HG03159 (cell line): Measurements from ENCODE around the gene GRAP2.
"Not testable (repeated sequence)": the region's sequence is repeated elsewhere in the genome, so short reads cannot be mapped to it uniquely, and the experiment has no call there.

Source experiments
- ATAC-seq: cut with Tn5 transposase; IDR thresholded peaks from one replicate; pipeline ENCODE4 v1.9.1; 2021; ENCODE audit warnings: mild to moderate bottlenecking, moderate library complexity; ENCODE audit not compliant: unreplicated experiment

The GRAP2 gene

DNA sequence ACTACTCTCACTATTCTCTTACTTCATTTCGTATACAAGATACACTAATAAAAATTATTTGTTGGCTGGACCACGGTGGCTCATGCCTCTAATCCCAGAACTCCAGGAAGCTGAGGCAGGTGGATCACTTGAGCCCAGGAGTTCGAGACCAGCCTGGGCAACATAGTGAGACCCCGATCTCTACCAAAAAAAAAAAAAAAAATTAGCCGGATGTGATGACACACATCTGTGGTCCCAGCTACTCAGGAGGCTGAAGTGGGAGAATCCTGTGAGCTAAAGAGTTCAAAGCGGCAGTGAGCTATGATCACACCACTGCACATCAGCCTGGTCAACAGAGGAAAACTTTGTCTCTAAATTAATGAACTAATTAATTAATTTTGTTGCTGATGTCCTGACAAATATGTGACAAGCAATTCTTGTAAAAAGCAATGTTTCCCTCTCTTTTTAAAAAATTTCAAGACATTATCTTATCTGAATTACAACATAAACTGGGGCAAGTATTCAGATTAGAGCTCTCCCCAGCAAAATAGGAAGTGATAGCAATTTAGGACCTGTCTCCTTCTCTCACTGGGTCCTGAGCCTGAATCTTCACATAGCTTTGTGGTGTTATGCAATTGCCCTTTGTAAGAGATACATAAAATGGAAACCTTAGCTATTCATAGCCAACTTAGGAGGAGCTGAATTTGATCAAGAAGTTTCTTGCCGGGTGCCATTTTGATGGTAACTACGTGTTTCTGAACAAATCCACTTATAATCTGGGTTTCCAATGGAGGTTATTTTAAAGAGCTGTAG is 41.8 kb downstream of the GRAP2 start:
- no peak for ATAC-seq

DNA sequence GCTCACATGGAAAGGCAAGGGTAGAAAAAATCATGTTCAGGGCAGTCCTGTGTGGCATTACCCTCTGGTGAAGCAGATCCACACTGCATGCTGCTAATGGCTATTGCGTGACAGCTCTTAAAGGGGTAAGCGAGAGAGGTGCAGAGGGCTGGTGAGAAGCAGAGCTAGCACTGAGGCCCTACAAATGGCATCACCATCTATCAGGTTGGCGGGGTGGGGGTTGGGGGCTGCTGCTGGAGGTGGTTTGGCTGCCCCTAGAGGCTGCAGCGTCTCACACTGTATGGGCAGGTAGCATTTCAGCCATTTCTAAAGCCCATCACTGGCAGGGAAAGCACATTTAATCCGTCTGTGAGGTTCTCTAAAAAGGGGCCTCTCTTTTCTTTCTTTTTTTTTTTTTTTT is 42.5 kb downstream of the GRAP2 start:
- ATAC-seq = no peak

DNA sequence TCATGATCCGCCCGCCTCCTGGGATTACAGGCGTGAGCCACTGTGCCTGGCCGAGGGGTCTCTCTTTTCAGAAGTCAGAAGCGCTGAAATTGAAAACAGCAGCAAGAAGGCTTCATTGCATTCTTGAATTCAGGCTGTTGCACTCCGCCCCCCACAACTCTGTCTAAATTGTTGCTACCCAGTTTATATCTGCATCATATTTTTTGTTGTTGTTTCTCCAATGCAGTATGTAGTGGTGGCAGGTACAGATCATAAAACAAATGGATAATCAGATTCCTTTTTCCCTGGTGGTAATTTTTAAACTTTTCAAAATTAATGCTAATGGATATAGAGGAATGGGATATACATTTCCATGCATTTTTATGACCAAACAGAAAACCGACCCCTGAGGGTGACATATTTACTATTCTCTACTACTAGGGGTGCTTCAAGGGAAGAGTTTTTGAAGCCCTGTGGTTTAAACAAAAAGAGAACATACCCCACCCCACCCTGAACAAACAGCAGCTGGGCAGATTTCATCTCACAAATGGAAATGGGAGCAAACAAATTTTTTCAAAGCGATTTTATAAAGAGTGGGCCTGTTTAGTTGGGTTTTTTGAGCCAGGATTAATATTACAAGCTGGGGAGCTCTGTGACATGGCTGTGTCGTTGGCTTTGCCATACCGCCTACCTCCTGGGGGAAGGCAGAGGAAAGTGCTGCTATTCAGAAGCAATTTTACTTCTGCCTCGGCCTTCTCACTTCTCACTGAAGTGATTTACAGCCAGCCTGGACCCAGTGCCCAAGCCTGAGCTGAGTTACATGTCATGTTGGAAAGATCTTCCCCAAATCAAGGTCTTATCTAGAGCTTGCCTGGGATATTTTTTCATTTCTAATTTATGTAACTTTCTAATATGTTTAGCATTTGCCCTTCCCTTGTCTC is 43.3 kb downstream of the GRAP2 start:
- no peak for ATAC-seq

DNA sequence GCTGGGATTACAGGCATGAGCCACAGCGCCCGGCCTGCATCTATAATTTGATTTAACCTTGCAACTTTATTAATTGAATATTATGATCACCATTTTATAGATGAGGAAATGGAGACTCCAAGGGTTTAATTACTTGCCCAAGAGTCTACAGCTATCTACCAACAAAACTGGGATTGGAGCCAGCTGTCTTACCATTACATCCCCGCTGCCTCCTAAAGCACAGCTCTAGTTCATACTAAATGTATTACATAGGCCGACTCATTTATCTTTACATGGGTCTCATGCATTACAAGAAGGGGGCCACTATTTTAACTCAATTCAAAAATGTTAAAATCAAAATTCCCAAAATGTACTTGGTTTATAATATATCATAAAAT is 45.2 kb downstream of the GRAP2 start:
- no peak for ATAC-seq

DNA sequence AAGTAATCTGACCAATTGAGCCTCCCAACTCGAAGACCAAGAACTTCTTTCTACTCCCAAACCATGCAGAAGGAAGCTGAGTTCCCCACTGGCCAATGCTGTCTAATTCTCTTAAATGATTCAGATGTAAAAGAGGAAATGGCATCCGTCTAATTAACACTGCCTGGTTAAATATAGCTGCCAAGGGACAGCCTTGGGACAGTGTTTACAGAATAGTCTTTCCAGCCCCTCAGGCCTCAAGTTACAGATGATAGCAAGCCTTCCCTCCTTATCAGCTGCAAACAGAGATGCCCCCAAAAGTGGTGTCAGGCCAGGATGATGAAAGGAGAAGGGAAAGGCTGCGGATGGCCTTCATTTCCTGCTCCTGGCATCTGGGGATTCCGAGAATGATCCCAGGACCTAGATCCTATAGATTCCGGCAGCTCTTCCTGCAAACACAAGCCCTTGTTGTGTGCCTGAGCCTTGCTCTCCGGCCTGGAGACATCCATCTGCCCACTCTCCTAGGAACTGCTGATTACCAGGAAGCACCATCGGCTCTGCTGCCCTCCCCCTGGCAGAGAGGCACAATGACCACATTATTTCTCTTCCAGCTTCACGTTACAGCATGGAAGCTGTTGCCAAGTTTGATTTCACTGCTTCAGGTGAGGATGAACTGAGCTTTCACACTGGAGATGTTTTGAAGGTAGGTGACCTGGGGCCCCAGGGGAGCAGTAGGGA is 45.8 kb downstream of the GRAP2 start:
- no peak for ATAC-seq

DNA sequence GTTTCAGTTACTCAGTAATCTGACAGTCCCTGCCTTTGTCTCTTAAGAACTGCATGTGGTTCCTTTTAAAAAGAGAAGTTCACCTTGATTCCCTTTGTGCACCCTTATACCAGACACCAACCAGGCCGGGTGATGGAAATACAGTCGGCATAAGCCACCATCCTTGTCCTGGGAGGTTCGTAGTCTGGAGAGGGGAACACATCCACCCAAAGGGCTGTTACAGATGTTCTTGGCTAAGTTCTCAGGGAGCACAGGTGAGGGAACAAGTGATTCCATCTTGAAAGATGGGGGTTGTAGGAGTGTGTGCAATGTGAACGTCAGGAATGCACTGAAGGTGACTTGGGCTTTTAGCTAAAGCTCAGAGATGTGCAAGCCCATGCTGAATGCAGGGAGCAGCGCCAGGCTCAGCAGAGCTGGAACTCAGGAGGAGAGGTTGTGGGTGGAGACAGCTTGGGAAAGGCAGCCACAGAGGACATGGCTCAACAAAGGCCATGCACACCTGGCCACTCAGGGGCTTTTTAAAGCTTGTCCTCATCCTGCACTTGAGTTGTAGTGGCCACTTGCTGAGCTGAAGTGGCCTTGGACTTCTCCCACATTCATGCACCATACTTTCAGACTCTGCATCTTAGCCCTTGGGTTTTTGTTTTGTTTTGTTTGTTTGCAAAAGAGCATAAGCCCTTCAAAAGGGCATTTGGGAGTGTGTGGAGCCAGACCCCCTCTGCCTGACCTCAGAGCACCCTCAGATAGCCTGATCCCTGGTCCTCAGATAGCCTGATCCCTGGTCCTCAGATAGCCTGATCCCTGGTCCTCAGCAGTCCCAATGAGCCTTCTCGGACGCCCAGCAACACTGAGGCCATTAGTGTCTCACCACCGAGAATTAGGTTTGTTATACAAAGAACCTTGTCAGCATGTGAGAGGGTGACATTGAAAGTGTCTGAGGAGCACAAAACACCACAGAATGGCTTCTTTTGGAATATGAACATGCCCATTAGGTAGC is 46.6 kb downstream of the GRAP2 start:
- ATAC-seq = no peak

DNA sequence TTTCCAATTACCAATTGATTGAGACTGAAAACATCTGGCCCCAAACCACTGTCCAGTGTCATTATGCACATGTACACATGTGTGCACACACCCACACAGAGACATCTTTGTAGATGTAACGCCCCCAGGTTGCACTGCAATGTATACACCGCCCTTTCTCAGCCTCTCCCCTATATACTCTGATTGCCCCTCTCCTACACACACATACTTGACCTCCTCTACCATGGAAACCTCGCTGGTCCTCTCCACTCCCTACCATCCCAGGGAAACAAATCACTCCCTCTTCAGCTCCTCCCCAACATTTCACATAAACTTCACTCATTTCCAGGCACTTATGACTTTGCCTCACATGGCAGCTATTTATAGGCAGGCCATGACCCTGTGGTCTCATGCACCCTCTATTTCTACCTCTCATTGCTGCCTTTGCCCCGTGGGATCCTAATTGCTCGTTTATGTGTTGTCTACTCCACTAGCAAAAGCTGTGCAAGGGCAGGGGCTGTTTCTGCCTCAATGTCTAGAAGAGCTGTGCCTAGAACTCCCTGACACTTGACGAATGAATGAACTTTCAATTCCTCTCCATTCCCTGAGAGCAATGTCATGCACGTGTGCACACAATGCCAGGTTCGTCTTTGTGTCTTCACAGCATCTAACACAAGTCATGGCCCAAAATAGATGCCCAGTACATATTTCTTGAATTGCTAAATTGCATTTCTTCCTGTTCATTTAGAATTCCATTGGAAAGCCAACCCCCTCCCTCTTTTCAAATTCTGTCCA is 49.3 kb downstream of the GRAP2 start:
- ATAC-seq = no peak

DNA sequence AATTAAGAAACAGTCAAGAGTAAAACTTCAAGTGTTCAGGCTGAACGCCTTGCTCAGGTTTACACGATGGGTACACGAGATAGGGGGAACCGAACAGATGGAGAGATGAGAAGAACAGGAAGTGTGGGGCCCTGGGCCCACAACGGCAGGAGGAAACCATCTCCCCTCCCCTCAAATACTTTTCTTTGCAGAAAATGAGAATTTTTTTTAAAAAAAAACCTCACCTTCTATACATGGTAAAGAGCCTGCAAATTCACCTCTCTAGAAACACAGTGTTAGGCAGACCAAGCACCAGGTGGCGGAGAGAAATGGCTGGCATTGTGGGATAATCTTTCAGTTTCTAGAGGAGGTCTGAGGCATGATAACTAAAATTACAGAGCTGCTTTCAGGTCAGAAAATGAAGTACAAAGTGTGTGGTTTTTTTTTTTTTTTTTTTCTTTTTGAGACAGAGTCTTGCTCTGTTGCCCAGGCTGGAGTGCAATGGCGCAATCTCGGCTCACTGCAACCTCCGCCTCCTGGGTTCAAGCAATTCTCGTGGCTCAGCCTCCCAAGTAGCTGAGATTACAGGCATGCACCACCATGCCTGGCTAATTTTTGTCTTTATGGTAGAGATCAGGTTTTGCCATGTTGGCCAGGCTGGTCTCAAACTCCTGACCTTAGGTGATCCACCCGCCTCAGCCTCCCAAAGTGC is 50.9 kb downstream of the GRAP2 start:
- ATAC-seq = not testable (repeated sequence)

DNA sequence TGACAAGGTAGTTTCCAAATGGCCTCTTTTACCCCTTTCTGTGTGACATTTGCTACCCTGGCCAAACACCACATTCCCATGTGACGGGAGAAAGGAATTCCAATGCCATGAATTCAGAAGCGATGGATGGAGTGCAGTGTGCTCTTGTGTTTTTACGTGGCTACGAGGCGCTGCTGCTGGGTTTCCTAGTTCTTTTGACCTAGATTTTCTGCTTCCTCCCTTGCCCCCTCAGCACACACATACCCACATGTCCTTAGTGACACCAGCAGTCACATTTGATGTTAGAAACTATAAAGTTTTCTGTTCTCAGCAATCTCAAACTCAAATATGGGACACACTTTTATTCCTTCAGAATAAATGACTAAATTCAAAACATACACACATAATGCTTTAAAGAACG is 51.5 kb downstream of the GRAP2 start:
- ATAC-seq = no peak

DNA sequence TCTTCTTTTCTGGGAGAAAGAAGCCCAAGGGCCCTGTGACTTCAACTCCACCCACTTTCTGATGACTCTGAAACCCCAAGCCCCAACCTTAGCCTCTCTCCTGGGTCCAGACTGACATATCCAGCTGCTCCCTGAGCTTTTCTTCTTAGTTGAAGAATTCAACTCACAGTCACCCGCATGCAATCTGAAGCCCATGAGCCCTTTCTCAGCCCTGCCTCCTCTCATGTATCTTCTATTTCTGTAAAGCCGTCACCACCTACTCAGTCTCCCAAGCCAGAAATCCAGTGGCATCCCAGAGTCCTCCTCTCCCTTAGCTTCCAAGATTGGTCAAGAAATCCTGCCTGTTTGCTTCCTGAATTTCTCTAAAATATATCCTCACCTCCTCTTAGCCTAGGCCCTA is 52.2 kb downstream of the GRAP2 start:
- no peak for ATAC-seq

DNA sequence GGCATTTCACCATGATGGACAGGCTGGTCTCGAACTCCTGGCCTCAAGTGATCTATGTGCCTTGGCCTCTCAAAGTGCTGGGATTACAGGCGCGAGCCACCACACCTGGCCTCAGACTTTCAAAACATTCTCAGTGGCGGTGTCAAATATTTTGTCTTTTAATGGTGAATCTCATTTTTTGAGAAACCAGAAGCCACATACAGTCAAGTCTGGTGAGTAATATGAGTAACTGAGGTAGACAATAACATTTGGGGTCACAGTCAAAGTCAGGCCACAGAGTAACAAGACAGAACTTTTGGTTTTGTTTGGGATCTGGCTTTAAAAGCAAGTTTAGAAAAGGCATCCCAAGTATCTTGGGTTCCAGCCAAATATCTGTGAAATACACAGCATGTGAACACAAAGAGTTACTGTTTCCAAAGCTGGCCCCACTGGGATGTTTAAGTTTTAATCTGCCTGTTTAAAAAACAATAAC is 53.7 kb downstream of the GRAP2 start:
- no peak for ATAC-seq

DNA sequence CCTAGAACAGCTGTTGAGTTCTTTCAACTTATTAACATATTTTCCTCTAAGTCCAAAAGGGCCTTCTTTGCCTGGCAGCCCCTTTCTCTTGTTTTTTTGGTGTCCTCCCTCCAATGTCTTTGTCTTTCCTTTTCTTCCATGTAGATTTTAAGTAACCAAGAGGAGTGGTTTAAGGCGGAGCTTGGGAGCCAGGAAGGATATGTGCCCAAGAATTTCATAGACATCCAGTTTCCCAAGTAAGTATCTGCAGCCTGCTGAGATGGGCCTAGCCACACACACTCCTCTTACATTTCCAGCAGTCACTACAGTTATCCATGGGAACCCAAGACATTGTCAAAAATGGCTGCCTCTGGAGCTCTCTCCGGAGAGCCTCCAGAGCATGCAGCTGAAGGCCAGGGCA is 54.8 kb downstream of the GRAP2 start:
- no peak for ATAC-seq

DNA sequence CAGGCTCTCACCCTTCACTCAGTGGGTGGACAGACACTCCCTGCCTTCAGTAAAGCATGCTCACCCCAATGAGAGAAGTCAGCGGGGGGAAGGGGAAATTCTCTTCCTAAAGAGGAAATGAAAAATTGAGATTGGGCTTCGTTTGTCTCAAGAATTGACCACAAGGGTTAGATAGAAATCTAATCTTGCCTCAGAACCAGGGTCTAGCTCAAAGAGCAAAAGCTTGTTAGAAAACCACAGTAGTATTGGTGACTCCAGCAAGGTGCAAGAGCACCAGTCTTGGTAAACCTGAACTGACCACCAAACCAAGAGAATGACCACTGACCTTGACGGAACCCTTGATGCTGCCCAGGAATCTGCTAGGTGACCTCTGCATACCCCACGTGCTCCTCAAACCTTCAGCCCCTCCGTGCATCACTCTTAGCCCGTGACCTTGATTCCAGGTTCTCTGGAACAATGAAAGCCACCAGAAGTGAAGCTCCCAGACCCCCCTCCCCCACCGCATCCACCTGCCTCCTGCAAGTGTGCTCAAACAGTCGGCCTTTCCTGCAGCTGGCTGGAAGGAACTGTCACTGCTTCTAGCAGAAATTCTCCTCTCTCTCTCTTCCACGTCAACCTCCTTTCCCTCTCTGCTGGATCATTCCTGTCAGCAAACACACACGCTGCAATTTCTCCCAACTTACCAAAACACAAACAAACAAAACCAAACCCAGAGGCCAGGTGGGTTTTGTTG is 56.2 kb downstream of the GRAP2 start:
- no peak for ATAC-seq

DNA sequence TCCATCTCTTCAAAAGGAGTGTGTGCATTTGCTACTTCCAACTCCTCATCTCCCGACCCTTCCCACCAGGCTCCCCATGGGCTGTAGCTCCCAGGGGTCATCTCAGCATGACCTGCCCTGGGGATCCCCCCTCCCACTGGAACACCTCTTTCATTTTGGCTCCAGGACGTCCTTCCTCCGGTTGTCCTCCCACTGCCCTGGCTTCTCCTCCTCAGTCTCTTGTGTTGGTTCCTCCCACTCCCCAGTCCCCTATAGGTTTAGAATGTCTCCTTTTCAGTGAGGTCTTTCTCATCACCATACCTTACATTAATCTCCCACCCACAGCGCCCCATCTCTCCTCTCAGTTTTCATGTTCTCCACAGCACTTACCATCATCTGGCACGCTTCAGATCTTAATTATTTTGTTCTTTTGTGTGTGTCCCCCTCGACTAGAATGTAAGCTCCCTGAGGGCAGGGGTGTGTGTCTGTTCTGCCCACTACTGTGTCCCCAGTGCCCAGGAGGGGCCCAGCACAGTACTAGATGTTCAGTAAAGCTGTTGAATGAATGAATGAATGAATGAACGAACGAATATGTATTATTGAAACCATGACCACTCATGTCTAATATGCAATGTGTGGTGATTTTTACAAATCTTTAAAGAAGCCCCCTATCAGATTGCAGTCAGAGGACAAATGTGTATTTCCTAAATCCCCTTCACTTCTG is 57.3 kb downstream of the GRAP2 start:
- ATAC-seq = no peak

DNA sequence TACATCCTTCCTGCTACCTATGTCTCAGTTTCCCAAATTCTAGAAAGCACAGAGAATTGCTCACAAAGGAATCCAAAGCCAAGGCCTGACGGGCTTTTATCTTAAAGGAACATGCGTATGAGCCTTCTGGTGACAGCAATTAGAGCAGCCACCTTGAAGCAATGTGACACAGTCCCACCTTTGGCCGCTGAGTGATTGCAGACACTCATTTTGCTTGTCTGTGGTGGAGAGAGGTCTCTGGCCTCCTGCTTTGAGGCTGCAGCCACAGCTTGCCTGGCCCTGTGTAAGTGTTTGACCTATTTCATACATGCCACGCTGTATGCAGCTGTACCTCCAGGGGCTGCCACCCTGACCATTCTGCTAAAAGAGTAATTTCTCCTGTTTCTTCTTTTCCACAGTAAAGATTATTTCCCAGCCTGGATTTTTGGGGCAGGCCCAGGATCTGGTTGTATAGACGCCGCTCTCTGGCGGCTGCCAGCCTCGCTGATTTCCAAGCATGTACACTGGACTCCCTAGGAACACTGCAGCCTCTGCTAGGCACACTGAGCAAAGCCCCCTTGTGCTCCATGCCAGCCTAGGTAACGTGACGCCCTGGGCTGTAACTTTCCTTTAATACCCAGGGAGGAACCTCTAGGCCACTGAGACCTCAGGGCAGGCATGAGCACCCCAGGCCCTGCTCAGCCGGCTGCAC is 58.2 kb downstream of the GRAP2 start:
- ATAC-seq = no peak

DNA sequence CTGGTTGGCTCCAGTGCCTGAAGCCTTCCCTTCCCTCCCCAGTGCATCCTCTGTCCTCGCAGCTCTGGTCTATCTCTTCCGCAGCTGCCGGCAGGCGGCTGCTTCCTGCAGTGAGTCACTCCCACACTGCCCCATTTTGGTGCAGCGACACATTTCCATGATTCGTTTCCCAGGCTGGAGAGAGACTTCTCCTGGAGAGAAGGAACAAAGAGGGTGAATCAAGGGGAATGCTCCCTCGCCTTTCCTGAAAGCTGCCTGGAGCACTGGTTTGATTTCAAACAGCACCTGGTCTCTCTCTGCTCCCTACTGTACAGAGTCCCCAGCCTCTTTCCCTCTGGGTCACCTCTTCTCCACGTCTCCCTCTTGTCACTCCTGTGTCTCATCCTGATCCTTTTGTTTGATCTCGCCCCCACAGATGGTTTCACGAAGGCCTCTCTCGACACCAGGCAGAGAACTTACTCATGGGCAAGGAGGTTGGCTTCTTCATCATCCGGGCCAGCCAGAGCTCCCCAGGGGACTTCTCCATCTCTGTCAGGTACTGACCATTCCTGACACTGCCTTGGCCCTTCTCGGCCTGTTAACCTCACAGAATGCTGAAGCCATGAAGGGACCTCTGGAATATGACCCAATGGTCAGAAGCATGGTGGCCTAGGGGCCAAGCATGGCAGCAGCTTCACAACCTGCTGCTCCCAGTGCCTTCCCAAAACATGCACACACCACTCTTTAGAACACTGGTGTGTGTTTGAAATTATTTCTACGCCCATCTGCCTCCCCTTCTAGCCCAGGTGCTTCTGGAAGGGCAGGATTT is 59.0 kb downstream of the GRAP2 start, which contains the start of gene TMA7B:
TSS of gene TMA7B (plus strand) at position 758 of the 808 bp plus-strand sequence. CDS start 3,978 bp downstream, outside the sequence.
- no peak for ATAC-seq
